Panc1 (cell line): ENCODE data around the gene CDKAL1. TPM values are rescaled to one million over a fixed set of nuclear protein-coding genes. Genes with fewer than 3 reads are reported as not detected.
"Not testable (repeated sequence)": the region's sequence is repeated elsewhere in the genome, so short reads cannot be mapped to it uniquely, and the experiment has no call there.

ENCODE experiments used
- ATAC-seq: fragments of 200-7000 bp; cut with Tn5 transposase; 2 replicates; pipeline ENCODE4 v1.9.1; 2020; ENCODE audit warnings: mild to moderate bottlenecking, moderate library complexity
- BruUV-seq: library from RNA; stranded (reverse); fragments of 400-500 nt; replicated peaks from 2 replicates; lab custom pipeline; 2021; lab: Mats Ljungman, UMichigan
- CTCF ChIA-PET: fragments of 300-600 bp; sonication (Branson Sonifier 250); formaldehyde crosslinking; loops from one replicate; lab custom pipeline; 2022; ENCODE audit warnings: antibody characterized with exemption; lab: Charles Lee
- POLR2A ChIA-PET: fragments of 300-600 bp; sonication (Branson Sonifier 250); formaldehyde crosslinking; loops from one replicate; lab custom pipeline; 2022; ENCODE audit warnings: antibody characterized with exemption; lab: Charles Lee
- DNase-seq: peaks from one replicate; pipeline ENCODE4 v3.0.0-alpha.2; 2010; ENCODE audit warnings: low read depth, low spot score
- H3K27ac ChIP-seq: 2 replicates; pipeline ENCODE4 v1.5.1; 2011; ENCODE audit warnings: mild to moderate bottlenecking, low read length, inconsistent platforms
- H3K27me3 ChIP-seq: fragments of 200-500 bp; sonication (Bioruptor generic); 2 replicates; pipeline ENCODE4 v1.6.0; 2014; ENCODE audit warnings: low read length, inconsistent platforms; ENCODE audit not compliant: control insufficient read depth, insufficient read depth
- H3K36me3 ChIP-seq: fragments of 200-500 bp; sonication (Bioruptor generic); 2 replicates; pipeline ENCODE4 v1.5.1; 2014; ENCODE audit warnings: inconsistent platforms, mild to moderate bottlenecking, low read length, moderate library complexity; ENCODE audit not compliant: control insufficient read depth, insufficient read depth
- H3K4me1 ChIP-seq: 2 replicates; pipeline ENCODE4 v1.5.1; 2011; ENCODE audit warnings: inconsistent platforms, mild to moderate bottlenecking, low read length, moderate library complexity; ENCODE audit not compliant: control insufficient read depth, insufficient read depth
- H3K4me3 ChIP-seq, 2 experiments: 2 replicates each; pipeline ENCODE4 v1.5.1; 2011 to 2012; ENCODE audit warnings: low read depth in 2 of 2, low read length in 2 of 2, mild to moderate bottlenecking in 2 of 2, inconsistent platforms in 1 of 2, moderate library complexity in 1 of 2
- H3K9me3 ChIP-seq: fragments of 200-500 bp; sonication (Bioruptor generic); 2 replicates; pipeline ENCODE4 v1.5.1; 2014; ENCODE audit warnings: low read depth, mild to moderate bottlenecking, inconsistent platforms, low read length, moderate library complexity; ENCODE audit not compliant: control insufficient read depth, insufficient read depth
- CTCF ChIP-seq: fragments of 450-650 bp; IDR thresholded peaks from 2 replicates; pipeline ENCODE4 v1.5.1; 2017; ENCODE audit warnings: mild to moderate bottlenecking
- POLR2AphosphoS5 ChIP-seq: IDR thresholded peaks from 2 replicates; pipeline ENCODE4 v1.6.1; 2012; ENCODE audit warnings: mild to moderate bottlenecking, low read depth, low read length, moderate library complexity
- SIN3A ChIP-seq: IDR thresholded peaks from 2 replicates; pipeline ENCODE4 v1.6.1; 2012; ENCODE audit warnings: low read depth, mild to moderate bottlenecking, low read length, moderate library complexity, borderline replicate concordance; ENCODE audit not compliant: insufficient read depth
- TCF7L2 ChIP-seq: IDR thresholded peaks from 2 replicates; pipeline ENCODE4 v1.6.1; 2011; ENCODE audit warnings: mild to moderate bottlenecking, low read depth, low read length, inconsistent platforms
- in situ Hi-C: cut with HindIII; loops from 2 replicates; pipeline ENCODE4 v1.10.0; 2016; ENCODE audit warnings: low sequenced_read_pairs, low pct_unique_long_range_greater_than_20kb
- intact Hi-C: fragments of 100-400 bp; cut with micrococcal nuclease; formaldehyde crosslinking; loops from one replicate; pipeline ENCODE4 v1.10.0; 2022; ENCODE audit not compliant: unreplicated experiment
- total RNA-seq: library from RNA; stranded (reverse); gene quantifications from one replicate; pipeline ENCODE4 v1.2.1, GENCODE V29; 2021; ENCODE audit not compliant: unreplicated experiment
- TF ChIP-seq, protein P1 (sequence below), 2 experiments: IDR thresholded peaks; 2 replicates each; pipeline ENCODE4 v1.6.1; 2011 to 2012; ENCODE audit warnings: low read depth in 2 of 2, control low read depth in 1 of 2, low read length in 1 of 2, mild to moderate bottlenecking in 1 of 2, moderate library complexity in 1 of 2; ENCODE audit not compliant: insufficient read depth in 1 of 2

The CDKAL1 gene
- total RNA-seq, 1 experiment from 2014 or later: 14.5 TPM

GRCh38 chr6:20830576-20830975 lies 296.3 kb downstream of the CDKAL1 start:
- TF ChIP-seq, protein P1, sequence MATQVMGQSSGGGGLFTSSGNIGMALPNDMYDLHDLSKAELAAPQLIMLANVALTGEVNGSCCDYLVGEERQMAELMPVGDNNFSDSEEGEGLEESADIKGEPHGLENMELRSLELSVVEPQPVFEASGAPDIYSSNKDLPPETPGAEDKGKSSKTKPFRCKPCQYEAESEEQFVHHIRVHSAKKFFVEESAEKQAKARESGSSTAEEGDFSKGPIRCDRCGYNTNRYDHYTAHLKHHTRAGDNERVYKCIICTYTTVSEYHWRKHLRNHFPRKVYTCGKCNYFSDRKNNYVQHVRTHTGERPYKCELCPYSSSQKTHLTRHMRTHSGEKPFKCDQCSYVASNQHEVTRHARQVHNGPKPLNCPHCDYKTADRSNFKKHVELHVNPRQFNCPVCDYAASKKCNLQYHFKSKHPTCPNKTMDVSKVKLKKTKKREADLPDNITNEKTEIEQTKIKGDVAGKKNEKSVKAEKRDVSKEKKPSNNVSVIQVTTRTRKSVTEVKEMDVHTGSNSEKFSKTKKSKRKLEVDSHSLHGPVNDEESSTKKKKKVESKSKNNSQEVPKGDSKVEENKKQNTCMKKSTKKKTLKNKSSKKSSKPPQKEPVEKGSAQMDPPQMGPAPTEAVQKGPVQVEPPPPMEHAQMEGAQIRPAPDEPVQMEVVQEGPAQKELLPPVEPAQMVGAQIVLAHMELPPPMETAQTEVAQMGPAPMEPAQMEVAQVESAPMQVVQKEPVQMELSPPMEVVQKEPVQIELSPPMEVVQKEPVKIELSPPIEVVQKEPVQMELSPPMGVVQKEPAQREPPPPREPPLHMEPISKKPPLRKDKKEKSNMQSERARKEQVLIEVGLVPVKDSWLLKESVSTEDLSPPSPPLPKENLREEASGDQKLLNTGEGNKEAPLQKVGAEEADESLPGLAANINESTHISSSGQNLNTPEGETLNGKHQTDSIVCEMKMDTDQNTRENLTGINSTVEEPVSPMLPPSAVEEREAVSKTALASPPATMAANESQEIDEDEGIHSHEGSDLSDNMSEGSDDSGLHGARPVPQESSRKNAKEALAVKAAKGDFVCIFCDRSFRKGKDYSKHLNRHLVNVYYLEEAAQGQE (IDR thresholded peaks at IDR 0.05; ENCODE audit: insufficient read depth in 1 of 2, low read depth in 2 of 2, low read length in 1 of 2): no peak
- TF ChIP-seq TCF7L2: no peak
- no TSS peak for BruUV-seq
- intact Hi-C loops (no loop called here), in situ Hi-C loops (no loop called here)
- Histone ChIP-seq H3K27me3 (no peaks in the 10 kb centered on the region), H3K27ac (no peak overlapping the region), H3K4me1 (no peaks in the 10 kb centered on the region), H3K4me3 (no peak overlapping the region), H3K9me3 (no peaks in the 10 kb centered on the region), H3K36me3 (no peaks in the 10 kb centered on the region)
- ChIA-PET POLR2A (no interaction called here), CTCF (no interaction called here)
- no peak for DNase-seq
- no peak for ATAC-seq

GRCh38 chr6:20831251-20831650 lies 297.0 kb downstream of the CDKAL1 start:
- CTCF ChIA-PET, in situ Hi-C loops, H3K4me1 ChIP-seq, H3K27me3 ChIP-seq, POLR2A ChIA-PET, H3K27ac ChIP-seq, H3K4me3 ChIP-seq, H3K9me3 ChIP-seq, H3K36me3 ChIP-seq, BruUV-seq, DNase-seq, ATAC-seq, intact Hi-C loops: not testable (repeated sequence)

GRCh38 chr6:20833881-20834515 lies 299.7 kb downstream of the CDKAL1 start:
- TF ChIP-seq, protein P1 (IDR thresholded peaks at IDR 0.05; ENCODE audit: insufficient read depth in 1 of 2, low read depth in 2 of 2, low read length in 1 of 2): no peak
- TF ChIP-seq CTCF (no peak), POLR2AphosphoS5 (no peak), SIN3A (no peak), TCF7L2 (no peak)
- ChIA-PET CTCF (no interaction called here), POLR2A (interaction anchor here (0.6 kb wide), 1 partner anchor 258 kb away, joined by 7 read pairs; no protein-coding TSS in a partner anchor)
- ATAC-seq (no peak), DNase-seq (no peak)
- Histone ChIP-seq H3K36me3 (no peaks in the 10 kb centered on the region), H3K27ac (no peak overlapping the region), H3K4me3 (no peak overlapping the region), H3K27me3 (no peaks in the 10 kb centered on the region), H3K4me1 (no peaks in the 10 kb centered on the region), H3K9me3 (no peaks in the 10 kb centered on the region)
- no TSS peak for BruUV-seq
- intact Hi-C loops (no loop called here), in situ Hi-C loops (no loop called here)
